ENCODE data around the gene GLT1D1. TPM values are rescaled to one million over a fixed set of nuclear protein-coding genes. Genes with fewer than 3 reads are reported as not detected.

The GLT1D1 gene
- total RNA-seq, 4 donors from 2014 or later = 0.19 to 0.75 (median 0.62) TPM; not detected in 1

DNA sequence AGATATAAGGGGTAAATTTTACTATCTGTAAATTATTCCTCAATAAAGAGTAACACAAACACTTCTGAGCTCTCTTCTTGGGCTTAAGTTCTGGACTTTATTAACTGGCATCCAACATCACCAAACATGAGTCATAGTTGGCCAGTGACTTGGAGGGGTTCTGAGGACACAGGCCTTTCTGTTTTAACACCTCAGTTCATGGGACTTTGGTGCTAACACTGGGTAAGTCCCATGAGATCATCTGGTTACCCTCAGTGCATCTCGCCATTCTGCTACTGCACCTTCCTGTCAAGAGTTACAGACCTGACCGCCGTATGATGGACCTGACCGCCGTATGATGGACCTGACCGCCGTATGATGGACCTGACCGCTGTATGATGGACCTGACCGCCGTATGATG, 39.4 kb upstream of the GLT1D1 start:
- DNase-seq = no peak
- no peaks in the 10 kb centered on the region for H3K9me3 ChIP-seq
- no peaks in the 10 kb centered on the region for H3K27me3 ChIP-seq
- H3K4me3 ChIP-seq = no peak overlapping the region
- H3K4me1 ChIP-seq = peaks cover 9 to 59% (median 39%) of the 10 kb centered on the region in 3 donors
- intact Hi-C loops (cut with DNase I) = no loop called here
- peak overlapping the region in 2 of 4 donors; percentile 7 to 26 for H3K27ac ChIP-seq
- 76 to 86% methylated on average over 9 to 10 of the region's 10 CpGs for WGBS, 2 donors
- peaks cover 0 to 45% (median 0%) of the 10 kb centered on the region in 3 donors for H3K36me3 ChIP-seq
- TF ChIP-seq, protein P1, sequence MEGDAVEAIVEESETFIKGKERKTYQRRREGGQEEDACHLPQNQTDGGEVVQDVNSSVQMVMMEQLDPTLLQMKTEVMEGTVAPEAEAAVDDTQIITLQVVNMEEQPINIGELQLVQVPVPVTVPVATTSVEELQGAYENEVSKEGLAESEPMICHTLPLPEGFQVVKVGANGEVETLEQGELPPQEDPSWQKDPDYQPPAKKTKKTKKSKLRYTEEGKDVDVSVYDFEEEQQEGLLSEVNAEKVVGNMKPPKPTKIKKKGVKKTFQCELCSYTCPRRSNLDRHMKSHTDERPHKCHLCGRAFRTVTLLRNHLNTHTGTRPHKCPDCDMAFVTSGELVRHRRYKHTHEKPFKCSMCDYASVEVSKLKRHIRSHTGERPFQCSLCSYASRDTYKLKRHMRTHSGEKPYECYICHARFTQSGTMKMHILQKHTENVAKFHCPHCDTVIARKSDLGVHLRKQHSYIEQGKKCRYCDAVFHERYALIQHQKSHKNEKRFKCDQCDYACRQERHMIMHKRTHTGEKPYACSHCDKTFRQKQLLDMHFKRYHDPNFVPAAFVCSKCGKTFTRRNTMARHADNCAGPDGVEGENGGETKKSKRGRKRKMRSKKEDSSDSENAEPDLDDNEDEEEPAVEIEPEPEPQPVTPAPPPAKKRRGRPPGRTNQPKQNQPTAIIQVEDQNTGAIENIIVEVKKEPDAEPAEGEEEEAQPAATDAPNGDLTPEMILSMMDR (IDR thresholded peaks at IDR 0.05) = no peak
- no peak for TF ChIP-seq POLR2A (IDR thresholded peaks at IDR 0.05)

DNA sequence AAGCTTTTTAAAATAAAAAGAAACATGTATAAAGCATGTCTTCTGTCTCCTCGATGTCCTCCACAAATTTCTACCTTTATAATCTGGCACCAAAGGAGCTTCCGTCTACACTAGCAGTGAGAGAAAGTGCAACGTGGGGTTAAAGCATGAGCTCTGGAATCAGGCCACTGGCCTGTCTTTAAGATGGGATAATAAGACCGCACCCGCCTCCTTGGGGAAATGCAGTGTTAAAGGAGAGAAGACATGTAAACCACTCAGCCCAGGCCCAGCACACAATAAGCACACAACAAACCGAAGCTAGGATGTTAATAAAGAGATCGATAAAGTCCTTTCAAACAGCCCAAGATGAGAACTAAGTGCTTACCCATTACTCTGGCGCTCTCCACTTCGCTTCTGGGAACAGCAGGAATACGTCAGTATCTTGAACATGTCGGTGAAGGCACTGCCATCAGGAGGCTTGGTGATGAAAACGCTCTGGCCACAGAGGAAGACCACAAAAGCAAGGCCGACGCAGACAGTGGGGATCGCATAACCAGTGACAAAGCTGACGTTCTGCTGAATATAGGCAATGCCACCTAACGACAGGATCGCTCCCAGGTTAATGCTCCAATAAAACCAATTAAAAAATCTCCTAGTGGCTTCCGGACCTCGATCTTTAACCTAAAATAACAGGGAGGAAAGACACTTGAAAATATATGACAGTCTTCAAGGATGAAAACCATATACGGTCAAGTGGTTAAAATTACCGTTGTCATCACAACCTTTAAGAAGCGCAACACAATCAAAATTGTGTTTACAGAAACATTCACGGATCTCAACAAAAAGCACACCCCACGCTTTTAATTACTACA, 38.6 kb upstream of the GLT1D1 start:
- Histone ChIP-seq H3K4me3 (no peak overlapping the region), H3K27me3 (no peaks in the 10 kb centered on the region), H3K4me1 (peaks cover 9 to 63% (median 39%) of the 10 kb centered on the region in 3 donors), H3K9me3 (no peaks in the 10 kb centered on the region), H3K27ac (peak overlapping the region in 1 of 4 donors; percentile 1), H3K36me3 (peaks cover 0 to 41% (median 0%) of the 10 kb centered on the region in 3 donors)
- WGBS, 2 donors = 89 to 90% methylated on average over 25 of the region's 25 CpGs
- no peak for DNase-seq
- intact Hi-C loops (cut with DNase I) = no loop called here
- no peak for TF ChIP-seq POLR2A (IDR thresholded peaks at IDR 0.05)
- TF ChIP-seq, protein P1 (IDR thresholded peaks at IDR 0.05) = no peak

DNA sequence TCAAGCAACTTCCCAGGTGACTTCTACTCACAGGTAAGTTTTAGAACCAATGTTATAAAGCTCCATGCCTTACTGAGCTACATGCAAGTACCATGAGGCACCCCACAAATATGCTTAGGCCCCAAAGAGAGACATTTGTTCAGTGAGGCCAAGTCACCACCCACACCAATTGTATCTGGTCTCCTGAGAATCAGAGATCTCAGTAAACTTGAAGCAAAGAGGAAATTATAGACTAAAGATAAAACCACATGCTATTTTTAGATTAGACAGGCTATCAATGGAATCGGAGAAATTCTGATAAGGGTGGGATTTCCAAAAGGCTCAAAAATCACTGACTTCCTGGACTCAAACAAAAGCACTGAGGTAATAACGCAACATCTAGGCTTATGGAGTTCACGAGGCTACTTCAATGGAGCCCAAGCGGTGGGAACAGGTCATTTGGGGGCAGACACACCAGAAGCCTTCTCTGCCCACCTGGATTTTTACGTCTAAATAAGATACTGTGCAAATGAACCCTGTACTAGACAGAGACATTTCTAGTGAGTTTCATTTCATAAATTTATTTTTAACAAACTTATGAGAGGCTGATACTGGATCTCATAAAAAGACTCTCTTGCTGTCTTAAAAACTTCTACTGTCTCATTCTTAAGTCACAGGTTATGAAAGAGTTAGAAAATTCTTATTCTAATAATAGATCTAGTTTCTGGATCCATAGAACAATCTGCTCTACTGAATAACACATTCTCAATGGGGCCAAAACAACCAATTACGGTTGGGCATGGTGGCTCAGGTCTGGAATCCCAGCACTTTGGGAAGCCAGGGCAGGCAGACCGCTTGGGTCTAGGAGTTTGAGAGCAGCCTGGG, 37.3 kb upstream of the GLT1D1 start:
- Histone ChIP-seq H3K9me3 (no peaks in the 10 kb centered on the region), H3K36me3 (peaks cover 0 to 39% (median 0%) of the 10 kb centered on the region in 3 donors), H3K27ac (peak overlapping the region in 1 of 4 donors; percentile 49), H3K27me3 (no peaks in the 10 kb centered on the region), H3K4me1 (peaks cover 9 to 61% (median 32%) of the 10 kb centered on the region in 3 donors), H3K4me3 (no peak overlapping the region)
- TF ChIP-seq POLR2A (IDR thresholded peaks at IDR 0.05) = no peak
- TF ChIP-seq, protein P1 (IDR thresholded peaks at IDR 0.05) = no peak
- intact Hi-C loops (cut with DNase I) = no loop called here
- WGBS, 2 donors = 82 to 86% methylated on average over 7 of the region's 7 CpGs
- DNase-seq = no peak

DNA sequence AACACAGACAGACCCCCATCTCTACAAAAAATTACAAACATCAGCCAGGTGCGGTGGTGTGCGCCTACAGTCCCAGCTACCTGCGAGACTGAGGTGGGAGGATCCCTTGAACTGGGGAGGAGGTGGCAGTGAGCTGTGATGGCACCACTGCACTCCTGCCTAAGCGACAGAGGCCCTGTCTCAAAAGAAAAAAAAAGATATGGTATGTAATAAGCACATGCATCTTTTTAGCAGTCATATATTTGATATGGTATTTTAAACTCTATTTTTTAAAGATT, 36.7 kb upstream of the GLT1D1 start:
- intact Hi-C loops (cut with DNase I) = no loop called here
- Histone ChIP-seq H3K36me3 (peaks cover 0 to 39% (median 0%) of the 10 kb centered on the region in 3 donors), H3K4me1 (peaks cover 9 to 63% (median 29%) of the 10 kb centered on the region in 3 donors), H3K27ac (peak overlapping the region in 1 of 4 donors; percentile 47), H3K9me3 (no peaks in the 10 kb centered on the region), H3K4me3 (no peak overlapping the region), H3K27me3 (no peaks in the 10 kb centered on the region)
- TF ChIP-seq POLR2A (IDR thresholded peaks at IDR 0.05) = no peak
- TF ChIP-seq, protein P1 (IDR thresholded peaks at IDR 0.05) = no peak
- 88 to 94% methylated on average over 4 of the region's 4 CpGs for WGBS, 2 donors
- DNase-seq = no peak

Data from esophagus squamous epithelium (tissue), 5 donors.